Fibroblast of peridontal ligament (primary cell): ENCODE measurements around the gene PROSER3.
"Not testable (repeated sequence)": the region's sequence is repeated elsewhere in the genome, so short reads cannot be mapped to it uniquely, and the experiment has no call there.

Experiments
- DNase-seq: peaks from one replicate; pipeline ENCODE4 v3.0.0-alpha.2; 2010; ENCODE audit errors: extremely low read depth

Gene PROSER3

DNA sequence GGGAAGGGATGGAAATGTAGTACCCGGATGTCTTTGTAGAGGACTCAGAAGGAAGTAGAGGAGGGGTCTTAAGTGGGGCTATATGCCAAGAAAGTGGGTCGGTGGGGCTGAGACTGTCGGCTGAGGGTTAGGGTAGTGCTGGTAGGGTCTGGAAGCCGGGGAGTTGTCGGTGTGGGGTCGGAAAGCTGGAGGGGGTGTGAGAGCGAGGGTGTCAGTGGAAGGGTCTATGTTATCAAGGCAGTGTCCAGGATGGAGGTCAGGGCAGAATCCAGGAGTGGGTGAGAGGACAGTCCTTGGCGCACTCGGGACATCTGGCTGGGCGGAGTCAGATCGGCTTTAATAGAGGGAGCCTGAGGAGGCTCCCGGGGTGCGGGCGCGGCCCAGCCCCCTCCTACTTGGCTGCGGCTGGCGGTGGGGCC lies 2.8 kb upstream of the PROSER3 start:
- no peak for DNase-seq

DNA sequence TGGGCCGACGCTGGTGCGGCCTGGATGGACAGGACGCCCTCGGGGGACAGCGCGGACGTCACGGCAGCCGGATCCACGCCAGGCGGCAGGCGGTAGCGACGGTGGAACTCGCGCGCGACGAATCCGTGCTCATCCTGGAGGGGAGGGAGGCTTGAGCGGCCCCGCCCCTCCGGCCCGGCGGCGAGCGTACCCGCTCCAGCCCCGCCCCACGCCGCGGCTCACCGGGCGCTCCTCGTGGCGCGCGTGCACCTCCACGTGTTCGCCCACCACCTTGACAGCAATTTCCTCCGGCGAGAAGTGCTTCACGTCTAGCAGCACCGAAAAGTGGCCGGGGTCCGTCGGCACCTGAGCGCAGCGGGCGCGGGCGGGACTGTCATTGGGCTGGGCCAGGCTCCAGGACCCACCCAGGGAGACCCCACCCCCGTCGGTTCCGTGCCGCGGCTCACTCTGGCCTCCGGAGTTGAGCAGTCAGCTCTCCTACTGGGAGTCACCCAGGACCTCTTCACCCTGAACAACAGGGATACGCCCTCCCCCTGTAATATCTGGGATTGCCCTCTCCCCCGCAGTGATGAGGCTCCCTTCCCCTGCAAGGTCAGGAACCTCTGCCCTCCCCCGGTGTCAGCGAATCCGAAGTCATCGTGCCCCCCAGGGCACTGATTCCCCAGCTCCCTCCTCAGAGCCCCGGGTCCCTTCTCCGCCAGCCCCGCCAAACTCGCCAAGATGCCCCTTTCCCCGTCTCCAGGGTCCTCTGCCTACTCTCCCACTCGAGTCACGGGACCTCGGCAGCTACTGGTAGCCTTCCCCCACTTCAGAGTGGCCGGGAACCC lies 2.2 kb upstream of the PROSER3 start:
- DNase-seq, result no peak

- peak; percentile 36 for DNase-seq
Observed at GRCh38 chr19:35756377-35757230, 1.4 kb upstream of the PROSER3 start, which contains the start of gene HSPB6. TSS of gene HSPB6 (minus strand) at chr19:35757029. CDS start at chr19:35757008, 21 bp downstream.

DNA sequence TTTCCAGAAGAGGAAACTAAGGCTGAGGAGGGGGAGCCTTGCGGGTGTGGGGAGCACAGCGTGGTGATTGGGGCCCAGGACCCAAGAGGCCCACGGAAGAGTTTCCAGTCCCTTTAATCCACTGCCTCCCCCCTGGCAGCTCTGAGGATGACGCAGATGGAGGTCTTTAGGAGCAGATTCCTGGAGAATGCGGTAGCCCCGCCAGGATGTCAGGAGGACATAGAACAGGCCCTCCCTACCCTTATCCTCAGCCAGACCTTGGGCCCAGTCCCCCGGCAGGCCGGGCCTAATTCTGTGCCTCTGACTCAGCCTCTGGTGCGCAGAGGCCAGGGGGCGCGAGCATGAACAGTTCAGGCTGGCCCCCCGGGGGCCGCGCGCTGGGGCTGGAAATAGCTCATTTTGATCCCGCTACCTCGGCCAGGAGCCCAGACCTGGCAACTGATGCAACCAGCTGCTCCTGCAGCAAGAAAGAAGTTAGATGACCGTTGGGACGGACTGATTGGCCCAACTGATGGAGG lies 686 bp upstream of the PROSER3 start:
- DNase-seq, result peak; percentile 95

DNA sequence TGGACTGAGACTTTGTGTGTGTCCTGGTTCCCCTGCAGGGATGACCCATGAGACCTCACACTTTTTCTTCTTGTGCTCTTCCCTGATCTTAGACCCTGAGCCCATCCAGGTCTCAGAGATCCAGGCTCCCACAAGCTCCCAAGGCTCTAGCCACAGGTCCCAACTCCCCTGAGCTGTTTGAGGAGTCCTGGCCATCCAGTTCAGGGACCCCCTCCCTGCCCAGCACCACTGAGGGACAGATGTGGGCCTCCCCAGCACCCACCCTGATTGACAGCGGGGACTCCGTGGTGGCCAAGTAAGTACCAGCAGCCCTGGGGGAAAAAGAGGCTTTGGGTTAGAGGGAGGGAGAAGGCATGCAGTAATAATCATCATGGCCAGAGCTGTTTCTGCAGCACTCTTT lies 1.7 kb downstream of the PROSER3 start:
- DNase-seq, result no peak

DNA sequence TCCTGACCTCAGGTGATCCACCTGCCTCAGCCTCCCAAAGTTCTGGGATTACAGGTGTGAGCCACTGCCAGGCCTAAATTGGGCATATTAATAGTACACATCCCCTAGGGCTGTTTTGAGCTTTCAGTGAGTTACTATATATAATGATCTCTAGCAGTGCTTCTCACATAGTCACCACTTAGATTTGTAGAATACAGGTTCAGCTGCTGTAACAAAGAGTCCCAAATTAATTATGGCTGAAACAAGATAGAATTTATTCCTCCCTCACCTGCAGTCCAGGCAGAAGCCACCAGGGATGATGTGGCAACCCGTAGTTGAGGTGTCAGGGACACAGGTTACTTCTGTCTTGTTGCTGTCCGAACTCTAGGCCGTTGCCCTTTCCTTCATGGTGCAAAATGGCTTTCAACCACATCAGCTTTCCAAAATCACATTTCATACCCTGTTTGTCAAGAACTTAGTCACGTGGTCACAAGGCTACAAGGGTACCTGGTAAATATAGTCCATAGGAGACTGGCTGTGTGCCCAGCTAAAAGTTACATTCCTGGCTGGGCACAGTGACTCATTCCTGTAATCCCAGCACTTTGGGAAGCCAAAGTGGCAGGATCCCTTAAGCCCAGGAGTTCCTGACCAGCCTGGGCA lies 2.9 kb downstream of the PROSER3 start:
- no peak for DNase-seq

GRCh38 chr19:35764432-35765315 lies 6.7 kb downstream of the PROSER3 start:
- DNase-seq, result no peak

DNA sequence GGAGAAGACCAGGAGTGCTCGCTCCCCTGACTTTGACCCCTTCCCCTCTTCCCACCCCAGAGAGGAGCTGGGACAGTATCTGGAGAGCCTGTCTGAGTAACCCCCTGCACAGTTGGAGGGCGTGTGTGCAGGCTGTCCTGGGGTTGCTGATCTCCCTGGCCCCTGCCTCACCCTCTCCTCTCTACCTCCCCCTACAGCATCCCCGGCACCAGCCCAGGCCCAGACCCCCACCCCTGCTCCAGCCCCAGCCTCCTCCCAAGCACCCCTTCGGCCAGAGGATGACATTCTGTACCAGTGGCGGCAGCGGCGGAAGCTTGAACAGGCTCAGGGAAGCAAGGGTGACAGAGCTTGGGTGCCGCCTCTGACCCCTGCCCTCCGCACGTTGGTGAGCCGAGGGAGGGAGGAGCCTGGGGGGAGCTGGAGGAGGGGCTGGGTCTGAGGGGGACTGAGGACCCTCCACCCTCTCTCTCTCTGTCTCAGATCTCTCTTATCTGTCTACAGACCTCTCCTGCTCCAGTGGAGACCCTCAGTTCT lies 8.7 kb downstream of the PROSER3 start:
- DNase-seq, result no peak

DNA sequence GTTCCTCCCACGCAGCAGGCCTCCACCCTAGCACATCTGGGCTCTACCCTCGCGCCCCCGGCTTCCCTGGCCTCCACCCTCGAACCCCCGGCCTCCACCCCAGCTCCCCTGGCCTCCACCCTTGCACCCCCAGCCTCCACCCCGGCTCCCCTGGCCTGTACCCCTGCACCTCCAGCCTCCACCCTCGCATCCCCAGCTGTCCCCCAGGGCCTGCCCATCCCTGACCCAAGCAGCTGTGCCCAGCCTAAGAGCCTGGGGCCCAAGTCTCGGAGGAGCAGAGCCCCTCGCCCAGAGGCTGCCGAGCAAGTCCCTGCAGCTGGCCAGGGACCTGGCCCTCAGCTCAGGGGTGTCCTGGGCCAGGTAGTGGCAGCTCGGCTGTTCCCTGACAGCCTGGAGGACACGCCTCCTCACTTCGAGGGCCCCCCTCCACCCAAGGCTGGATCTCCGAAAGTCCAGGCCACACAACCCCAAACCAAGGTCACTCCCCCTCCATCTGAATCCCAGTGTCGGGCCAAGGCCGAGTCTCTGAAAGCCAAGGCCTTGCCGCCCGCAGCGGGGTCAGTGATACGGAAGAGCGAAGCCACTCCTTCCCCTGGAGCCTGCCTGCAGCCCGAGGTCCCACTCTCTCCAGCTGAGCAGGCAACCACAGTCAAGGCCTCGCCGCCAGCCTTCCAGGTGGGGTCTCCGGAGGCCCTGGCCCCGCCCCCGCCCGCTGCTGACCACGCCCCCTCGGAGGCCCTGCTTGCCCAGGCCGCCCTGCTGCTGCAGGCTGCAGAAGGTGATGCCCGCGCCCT lies 9.5 kb downstream of the PROSER3 start:
- DNase-seq, result no peak

DNA sequence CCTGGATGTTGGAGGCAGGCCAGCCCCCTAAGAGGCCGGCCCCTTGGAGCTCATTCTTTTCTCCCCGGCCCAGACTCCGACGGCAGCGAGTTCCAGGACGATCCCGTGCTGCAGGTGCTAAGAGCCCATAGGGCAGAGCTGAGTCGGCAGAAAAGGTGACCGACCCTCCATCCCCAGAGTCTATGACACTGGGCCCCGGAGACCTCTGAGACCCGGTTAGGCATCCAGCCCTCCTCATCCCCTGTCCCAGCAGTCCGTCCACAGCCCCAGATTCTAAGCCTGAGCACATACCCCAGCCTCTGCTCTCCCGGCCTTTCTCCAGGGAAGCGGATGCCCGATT lies 10.1 kb downstream of the PROSER3 start:
- no peak for DNase-seq

DNA sequence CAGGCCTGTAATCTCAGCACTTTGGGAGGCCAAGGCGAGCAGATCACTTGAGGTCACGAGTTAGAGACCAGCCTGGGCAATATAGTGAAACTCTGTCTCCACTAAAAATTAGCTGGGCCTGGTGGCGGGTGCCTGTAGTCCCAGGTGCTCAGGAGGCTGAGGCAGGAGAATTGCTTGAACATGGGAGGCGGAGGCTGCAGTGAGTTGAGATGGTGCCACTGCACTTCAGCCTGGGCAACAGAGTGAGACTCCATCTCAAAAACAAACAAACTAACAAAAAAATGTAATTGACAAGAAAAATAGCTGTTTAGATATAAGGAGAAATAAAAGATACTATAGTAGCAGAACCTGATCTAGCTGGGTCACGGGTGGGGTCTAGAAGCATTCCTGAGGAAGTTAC lies 14.4 kb downstream of the PROSER3 start:
- DNase-seq, result not testable (repeated sequence)

GRCh38 chr19:35773020-35773806 lies 15.2 kb downstream of the PROSER3 start:
- DNase-seq, result peak; percentile 5

DNA sequence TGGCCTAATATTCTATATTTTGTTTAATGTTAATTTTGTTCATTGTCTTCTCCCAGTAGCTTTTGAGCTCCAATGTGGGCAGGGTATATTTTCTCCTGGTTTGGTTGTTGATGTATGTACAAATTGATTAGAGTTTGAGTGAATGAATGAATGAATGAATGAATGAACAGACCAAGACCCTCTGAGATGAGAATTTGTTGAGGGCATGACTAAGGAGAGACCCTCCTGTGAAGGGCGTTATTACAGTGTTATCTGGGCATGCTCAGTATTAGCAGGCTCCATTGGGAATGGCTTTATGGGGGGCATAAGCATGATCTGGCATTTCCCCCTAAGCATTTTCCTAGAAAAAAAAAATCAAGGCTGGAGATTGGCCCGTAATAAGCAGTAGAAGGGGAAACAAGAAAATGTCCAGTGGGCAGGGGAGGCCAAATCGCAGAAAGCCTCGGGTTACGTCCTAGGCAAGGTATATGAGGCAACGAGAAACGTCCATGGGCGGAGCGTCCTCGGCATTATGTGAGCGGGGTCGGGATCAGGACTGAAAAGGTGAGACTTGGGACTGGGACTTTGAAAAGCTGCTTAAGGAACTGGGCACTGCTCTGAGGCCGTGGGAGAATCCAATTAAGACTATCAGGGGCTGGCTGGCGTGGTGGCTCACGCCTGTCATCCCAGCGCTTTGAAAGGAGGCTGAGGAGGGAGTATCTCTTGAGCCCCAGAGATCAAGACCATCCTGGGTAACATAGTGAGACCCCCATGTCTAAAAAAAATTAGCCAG lies 16.5 kb downstream of the PROSER3 start:
- no peak for DNase-seq

DNA sequence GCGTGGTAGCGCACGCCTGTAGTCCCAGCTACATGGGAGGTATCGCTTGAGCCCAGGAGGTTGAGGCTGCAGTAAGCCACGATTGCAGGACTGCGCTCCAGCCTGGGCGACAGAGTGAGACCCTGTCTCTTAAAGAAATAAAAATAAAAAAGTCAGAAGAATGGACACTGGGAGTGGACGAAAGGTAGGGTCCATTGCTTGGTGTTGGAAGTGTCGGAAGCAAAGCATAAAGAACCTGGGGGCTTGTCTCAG lies 17.0 kb downstream of the PROSER3 start:
- DNase-seq, result no peak

- peak; percentile 92 for DNase-seq
Observed at GRCh38 chr19:35775298-35776101, 17.5 kb downstream of the PROSER3 start, which contains the start of gene ARHGAP33. TSS of gene ARHGAP33 (plus strand) at chr19:35775564. CDS start at chr19:35775659, 95 bp downstream.

- no peak for DNase-seq
Observed at GRCh38 chr19:35776102-35776788, 18.3 kb downstream of the PROSER3 start.
